HG03571 (cell line): Measurements from ENCODE around the gene SLIRP.
A peak's percentile ranks its signal among the peaks of the same experiment; 100 is the strongest.
"Not testable (repeated sequence)": the region's sequence is repeated elsewhere in the genome, so short reads cannot be mapped to it uniquely, and the experiment has no call there.

Experiments
- ATAC-seq: cut with Tn5 transposase; IDR thresholded peaks from one replicate; pipeline ENCODE4 v1.9.1; 2021; ENCODE audit not compliant: unreplicated experiment

Gene SLIRP

GRCh38 chr14:77741438-77741837 lies 33.5 kb downstream of the SLIRP start:
- ATAC-seq = no peak

- ATAC-seq = no peak
These were observed 38.3 kb downstream of the SLIRP start for GRCh38 chr14:77746064-77746702.

- not testable (repeated sequence) for ATAC-seq
These were observed 39.5 kb downstream of the SLIRP start for GRCh38 chr14:77747425-77747824.

GRCh38 chr14:77752266-77752665 lies 44.4 kb downstream of the SLIRP start:
- no peak for ATAC-seq

- no peak for ATAC-seq
These were observed 45.1 kb downstream of the SLIRP start for GRCh38 chr14:77752799-77753516.

GRCh38 chr14:77760381-77761204 lies 52.7 kb downstream of the SLIRP start, which contains the start of gene SNW1:
SNW1 (minus strand) TSS chr14:77761156; CDS start chr14:77761127, 29 bp downstream.
- ATAC-seq = peak; percentile 92

- ATAC-seq = peak; percentile 11
These were observed 53.5 kb downstream of the SLIRP start for GRCh38 chr14:77761205-77761931.

GRCh38 chr14:77763316-77763715 lies 55.4 kb downstream of the SLIRP start:
- ATAC-seq = no peak

- no peak for ATAC-seq
These were observed 56.1 kb downstream of the SLIRP start for GRCh38 chr14:77763978-77764377.
